OCI-LY1 (cell line): ENCODE results near the gene RRAGA.
A peak's percentile ranks its signal among the peaks of the same experiment; 100 is the strongest.

ENCODE experiments used
- H2AFZ ChIP-seq: fragments of 200-600 bp; sonication (generic), shearing (Covaris generic); 2 replicates; pipeline ENCODE4 v1.6.0; 2014; ENCODE audit warnings: antibody characterized with exemption, mild to moderate bottlenecking, low read length
- H3F3A ChIP-seq: fragments of 200-600 bp; sonication (generic), shearing (Covaris generic); 2 replicates; pipeline ENCODE4 v1.6.0; 2014; ENCODE audit warnings: mild to moderate bottlenecking, antibody characterized with exemption, low read length, moderate library complexity; ENCODE audit not compliant: insufficient read depth
- H3K27ac ChIP-seq: fragments of 200-600 bp; sonication (generic); 2 replicates; pipeline ENCODE4 v1.5.1; 2014; ENCODE audit warnings: low read length, mixed run types, mild to moderate bottlenecking, low read depth; ENCODE audit not compliant: poor library complexity, severe bottlenecking
- H3K27me3 ChIP-seq: fragments of 200-600 bp; sonication (generic); 2 replicates; pipeline ENCODE4 v1.6.0; 2014; ENCODE audit warnings: antibody characterized with exemption, mild to moderate bottlenecking, low read length, moderate library complexity; ENCODE audit not compliant: insufficient read depth
- H3K36me3 ChIP-seq: fragments of 200-600 bp; sonication (generic); 2 replicates; pipeline ENCODE4 v1.6.1; 2014; ENCODE audit warnings: mild to moderate bottlenecking, antibody characterized with exemption, low read length, moderate library complexity, mixed read lengths; ENCODE audit not compliant: insufficient read depth
- H3K4me1 ChIP-seq: fragments of 200-600 bp; sonication (generic); 2 replicates; pipeline ENCODE4 v1.5.1; 2014; ENCODE audit warnings: mild to moderate bottlenecking, low read length, moderate library complexity; ENCODE audit not compliant: insufficient read depth, severe bottlenecking
- H3K4me2 ChIP-seq: fragments of 200-600 bp; sonication (generic), shearing (Covaris generic); 2 replicates; pipeline ENCODE4 v1.6.1; 2014; ENCODE audit warnings: low read length
- H3K4me3 ChIP-seq: fragments of 200-600 bp; sonication (generic); 2 replicates; pipeline ENCODE4 v1.5.1; 2014; ENCODE audit warnings: low read length, low read depth, mild to moderate bottlenecking, mixed read lengths; ENCODE audit not compliant: poor library complexity, severe bottlenecking
- H3K79me2 ChIP-seq: fragments of 200-600 bp; shearing (Covaris generic); 2 replicates; pipeline ENCODE4 v1.6.1; 2016; ENCODE audit warnings: mixed run types, low read length, mixed read lengths; ENCODE audit not compliant: insufficient read depth
- H3K9ac ChIP-seq: fragments of 200-600 bp; sonication (generic), shearing (Covaris generic); 2 replicates; pipeline ENCODE4 v1.6.1; 2014; ENCODE audit warnings: mild to moderate bottlenecking, low read length, mixed read lengths
- H3K9me2 ChIP-seq: fragments of 200-600 bp; sonication (generic), shearing (Covaris generic); 2 replicates; pipeline ENCODE4 v1.6.1; 2014; ENCODE audit warnings: low read depth, mild to moderate bottlenecking, low read length, mixed read lengths
- H3K9me3 ChIP-seq: fragments of 200-600 bp; shearing (Covaris generic); 2 replicates; pipeline ENCODE4 v1.6.1; 2014; ENCODE audit warnings: low read length, mixed read lengths
- H4K20me1 ChIP-seq: fragments of 200-600 bp; sonication (generic), shearing (Covaris generic); 2 replicates; pipeline ENCODE4 v1.6.0; 2016; ENCODE audit warnings: mild to moderate bottlenecking, low read length; ENCODE audit not compliant: insufficient read depth
- EZH2 ChIP-seq: fragments of 200-600 bp; sonication (generic), shearing (Covaris generic); IDR thresholded peaks from 2 replicates; pipeline ENCODE4 v1.8.0; 2017; ENCODE audit warnings: borderline replicate concordance, mixed run types, mild to moderate bottlenecking, antibody characterized with exemption, low read length, moderate library complexity, mixed read lengths
- TF ChIP-seq, protein P1 (sequence below): fragments of 200-600 bp; sonication (generic), shearing (Covaris generic); IDR thresholded peaks from 2 replicates; pipeline ENCODE4 v1.5.1; 2017; ENCODE audit warnings: mild to moderate bottlenecking, antibody characterized with exemption, low read length, moderate library complexity, mixed read lengths

Gene RRAGA, protein sequence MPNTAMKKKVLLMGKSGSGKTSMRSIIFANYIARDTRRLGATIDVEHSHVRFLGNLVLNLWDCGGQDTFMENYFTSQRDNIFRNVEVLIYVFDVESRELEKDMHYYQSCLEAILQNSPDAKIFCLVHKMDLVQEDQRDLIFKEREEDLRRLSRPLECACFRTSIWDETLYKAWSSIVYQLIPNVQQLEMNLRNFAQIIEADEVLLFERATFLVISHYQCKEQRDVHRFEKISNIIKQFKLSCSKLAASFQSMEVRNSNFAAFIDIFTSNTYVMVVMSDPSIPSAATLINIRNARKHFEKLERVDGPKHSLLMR

DNA sequence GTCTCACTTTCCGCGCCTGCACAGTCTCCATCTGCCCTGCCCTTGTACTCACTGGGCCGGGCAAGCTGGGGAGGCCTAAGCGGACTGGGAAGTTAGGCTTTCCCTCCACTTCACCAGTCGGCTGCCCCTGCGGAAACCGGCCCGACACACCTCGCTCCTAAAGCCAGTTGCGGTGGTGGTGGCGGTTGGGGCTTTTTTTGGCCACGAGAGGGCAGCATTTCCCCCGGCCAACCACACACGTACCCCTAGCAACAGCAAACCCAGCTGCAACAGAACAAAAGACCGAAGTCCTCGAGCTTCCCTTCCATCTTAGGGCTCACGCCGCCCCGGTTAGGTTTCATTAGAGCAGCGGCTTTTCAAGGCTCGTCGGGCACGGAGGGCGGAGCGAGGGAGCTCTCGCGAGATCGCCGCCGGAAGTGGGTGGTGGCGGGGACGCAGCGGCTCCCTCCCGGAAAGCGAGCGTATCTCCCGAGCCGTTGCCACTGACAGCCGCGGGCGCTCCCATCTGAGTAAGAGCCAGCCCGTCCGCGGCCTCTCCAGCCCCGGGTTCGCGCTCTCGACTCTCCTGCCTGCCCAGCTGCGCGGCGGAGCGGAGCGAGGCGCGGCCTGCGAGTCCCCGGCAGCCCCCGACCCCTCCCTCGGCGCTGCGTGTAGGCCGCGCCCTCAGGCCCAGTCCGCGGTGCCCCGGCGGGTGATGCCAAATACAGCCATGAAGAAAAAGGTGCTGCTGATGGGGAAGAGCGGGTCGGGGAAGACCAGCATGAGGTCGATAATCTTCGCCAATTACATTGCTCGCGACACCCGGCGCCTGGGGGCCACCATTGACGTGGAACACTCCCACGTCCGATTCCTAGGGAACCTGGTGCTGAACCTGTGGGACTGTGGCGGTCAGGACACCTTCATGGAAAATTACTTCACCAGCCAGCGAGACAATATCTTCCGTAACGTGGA, at the start of gene RRAGA:
Gene RRAGA, plus strand, starts transcription at position 462 of the 951 bp plus-strand sequence. Its CDS starts 233 bp downstream, at position 695.
- Histone ChIP-seq H2AFZ (peak within 1 kb of the TSS; percentile 91), H4K20me1 (no peaks in the 10 kb centered on the region)
- no peak for TF ChIP-seq EZH2
- TF ChIP-seq, protein P1, sequence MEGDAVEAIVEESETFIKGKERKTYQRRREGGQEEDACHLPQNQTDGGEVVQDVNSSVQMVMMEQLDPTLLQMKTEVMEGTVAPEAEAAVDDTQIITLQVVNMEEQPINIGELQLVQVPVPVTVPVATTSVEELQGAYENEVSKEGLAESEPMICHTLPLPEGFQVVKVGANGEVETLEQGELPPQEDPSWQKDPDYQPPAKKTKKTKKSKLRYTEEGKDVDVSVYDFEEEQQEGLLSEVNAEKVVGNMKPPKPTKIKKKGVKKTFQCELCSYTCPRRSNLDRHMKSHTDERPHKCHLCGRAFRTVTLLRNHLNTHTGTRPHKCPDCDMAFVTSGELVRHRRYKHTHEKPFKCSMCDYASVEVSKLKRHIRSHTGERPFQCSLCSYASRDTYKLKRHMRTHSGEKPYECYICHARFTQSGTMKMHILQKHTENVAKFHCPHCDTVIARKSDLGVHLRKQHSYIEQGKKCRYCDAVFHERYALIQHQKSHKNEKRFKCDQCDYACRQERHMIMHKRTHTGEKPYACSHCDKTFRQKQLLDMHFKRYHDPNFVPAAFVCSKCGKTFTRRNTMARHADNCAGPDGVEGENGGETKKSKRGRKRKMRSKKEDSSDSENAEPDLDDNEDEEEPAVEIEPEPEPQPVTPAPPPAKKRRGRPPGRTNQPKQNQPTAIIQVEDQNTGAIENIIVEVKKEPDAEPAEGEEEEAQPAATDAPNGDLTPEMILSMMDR: peak; percentile 88

DNA sequence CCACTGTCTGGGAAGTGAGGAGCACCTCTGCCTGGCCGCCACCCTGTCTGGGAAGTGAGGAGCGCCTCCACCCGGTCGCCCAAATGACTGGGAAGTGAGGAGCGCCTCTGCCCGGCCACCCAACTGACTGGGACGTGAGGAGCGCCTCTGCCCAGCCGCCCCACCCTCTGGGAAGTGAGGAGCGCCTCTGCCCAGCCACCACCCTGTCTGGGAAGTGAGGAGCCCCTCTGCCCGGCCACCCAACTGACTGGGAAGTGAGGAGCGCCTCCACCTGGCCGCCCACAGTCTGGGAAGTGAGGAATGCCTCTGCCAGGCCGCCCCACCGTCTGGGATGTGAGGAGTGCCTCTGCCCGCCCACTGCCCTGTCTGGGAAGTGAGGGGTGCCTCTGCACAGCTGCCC, 49.1 kb upstream of the RRAGA start:
- H3K9me3 ChIP-seq: no peaks in the 10 kb centered on the region
- no peaks in the 10 kb centered on the region for H3K79me2 ChIP-seq
- no peaks in the 10 kb centered on the region for H4K20me1 ChIP-seq
- no peaks in the 10 kb centered on the region for H3K4me1 ChIP-seq
- H2AFZ ChIP-seq: no peak overlapping the region
- no peak overlapping the region for H3K4me2 ChIP-seq
- H3K9me2 ChIP-seq: no peaks in the 10 kb centered on the region
- no peak overlapping the region for H3K9ac ChIP-seq
- no peaks in the 10 kb centered on the region for H3F3A ChIP-seq
- H3K4me3 ChIP-seq: no peak overlapping the region
- H3K27ac ChIP-seq: no peak overlapping the region
- H3K36me3 ChIP-seq: no peaks in the 10 kb centered on the region
- peaks cover 3% of the 10 kb centered on the region; the same call in 1 of the 2 replicates for H3K27me3 ChIP-seq
- no peak for TF ChIP-seq EZH2
- TF ChIP-seq, protein P1: no peak

More for the DNA sequence above, at the start of gene RRAGA:
- Histone ChIP-seq H3F3A (no peaks in the 10 kb centered on the region), H3K27ac (peak within 1 kb of the TSS; percentile 82), H3K9me2 (no peaks in the 10 kb centered on the region), H3K9ac (peak within 1 kb of the TSS; percentile 72), H3K79me2 (peaks cover 6% of the 10 kb centered on the region; the same call in 1 of the 2 replicates), H3K4me2 (peak within 1 kb of the TSS; percentile 72), H3K9me3 (peaks cover 7% of the 10 kb centered on the region; the same call in 1 of the 2 replicates), H3K36me3 (peaks cover 21% of the 10 kb centered on the region), H3K27me3 (no peaks in the 10 kb centered on the region), H3K4me3 (peak within 1 kb of the TSS; percentile 69), H3K4me1 (peaks cover 17% of the 10 kb centered on the region)

DNA sequence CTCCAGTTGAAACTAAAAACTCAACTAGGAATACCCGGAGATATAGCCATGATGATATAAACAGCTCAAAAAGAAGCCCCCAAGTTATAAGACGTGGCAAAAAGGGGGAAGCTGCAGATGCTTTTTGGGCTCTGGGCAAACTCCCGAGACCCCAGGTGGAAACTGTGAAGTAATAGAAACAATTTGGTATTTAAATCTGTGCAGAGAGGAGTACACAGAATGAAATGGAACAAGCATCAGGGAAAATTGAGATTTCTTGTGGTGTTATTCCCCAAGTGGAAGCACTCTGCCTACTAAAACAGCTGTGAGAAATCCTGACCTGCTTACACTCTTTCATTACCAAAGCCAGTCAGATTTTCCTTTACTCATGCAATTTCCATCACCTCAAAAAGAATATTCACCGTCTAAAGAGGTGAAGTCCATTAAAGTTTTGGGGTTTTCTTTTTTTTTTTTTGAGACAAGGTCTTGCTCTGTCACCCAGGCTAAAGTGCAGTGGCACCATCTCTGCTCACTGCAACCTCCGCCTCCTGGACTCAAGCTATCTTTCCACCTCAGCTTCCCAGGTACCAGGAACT, 39.7 kb upstream of the RRAGA start:
- Histone ChIP-seq H4K20me1 (no peaks in the 10 kb centered on the region), H3K9ac (no peak overlapping the region), H3K4me3 (no peak overlapping the region), H3F3A (no peaks in the 10 kb centered on the region), H3K9me2 (no peaks in the 10 kb centered on the region), H3K27ac (no peak overlapping the region), H3K79me2 (no peaks in the 10 kb centered on the region), H3K36me3 (no peaks in the 10 kb centered on the region), H3K27me3 (no peaks in the 10 kb centered on the region), H3K4me1 (no peaks in the 10 kb centered on the region), H3K4me2 (no peak overlapping the region), H3K9me3 (no peaks in the 10 kb centered on the region), H2AFZ (no peak overlapping the region)
- TF ChIP-seq, protein P1: no peak
- no peak for TF ChIP-seq EZH2
